ENCODE data around the gene PMS1.

Gene PMS1

GRCh38 chr2:189849550-189849949 is 65.3 kb downstream of the PMS1 start:
- H2AFZ ChIP-seq = no peak overlapping the region
- no peaks in the 10 kb centered on the region for H3K9me3 ChIP-seq (ENCODE audit: control insufficient read depth, low read length)
- no peaks in the 10 kb centered on the region for H3K36me3 ChIP-seq (ENCODE audit: control insufficient read depth, insufficient read depth, low read length)
- H3K4me3 ChIP-seq (ENCODE audit: low read depth, low read length) = no peak overlapping the region
- no peak overlapping the region for H3K27ac ChIP-seq
- H3K4me2 ChIP-seq (ENCODE audit: low read length) = no peak overlapping the region
- H3K9ac ChIP-seq = no peak overlapping the region
- no peaks in the 10 kb centered on the region for H3K27me3 ChIP-seq (ENCODE audit: control insufficient read depth, insufficient read depth, low read length)
- H3K79me2 ChIP-seq = no peaks in the 10 kb centered on the region
- no peak for TF ChIP-seq CTCF (IDR thresholded peaks at IDR 0.05)
- peaks cover 3% of the 10 kb centered on the region for H3K4me1 ChIP-seq

GRCh38 chr2:189851174-189851826 is 67.0 kb downstream of the PMS1 start:
- Histone ChIP-seq H3K27me3 (ENCODE audit: control insufficient read depth, insufficient read depth, low read length) (no peaks in the 10 kb centered on the region), H3K9ac (no peak overlapping the region), H3K27ac (no peak overlapping the region), H3K4me2 (ENCODE audit: low read length) (no peak overlapping the region), H3K36me3 (ENCODE audit: control insufficient read depth, insufficient read depth, low read length) (no peaks in the 10 kb centered on the region), H3K4me1 (peaks cover 3% of the 10 kb centered on the region), H3K79me2 (no peaks in the 10 kb centered on the region), H3K4me3 (ENCODE audit: low read depth, low read length) (no peak overlapping the region), H3K9me3 (ENCODE audit: control insufficient read depth, low read length) (no peaks in the 10 kb centered on the region), H2AFZ (no peak overlapping the region)
- no peak for TF ChIP-seq CTCF (IDR thresholded peaks at IDR 0.05)

- no peak for TF ChIP-seq CTCF (IDR thresholded peaks at IDR 0.05)
Measured at GRCh38 chr2:189854187-189854586, 69.9 kb downstream of the PMS1 start.

GRCh38 chr2:189854940-189855339 is 70.7 kb downstream of the PMS1 start:
- Histone ChIP-seq H3K79me2 (no peaks in the 10 kb centered on the region), H3K27me3 (ENCODE audit: control insufficient read depth, insufficient read depth, low read length) (no peaks in the 10 kb centered on the region), H3K36me3 (ENCODE audit: control insufficient read depth, insufficient read depth, low read length) (no peaks in the 10 kb centered on the region), H3K4me3 (ENCODE audit: low read depth, low read length) (no peak overlapping the region), H3K27ac (no peak overlapping the region), H2AFZ (no peak overlapping the region), H3K9me3 (ENCODE audit: control insufficient read depth, low read length) (no peaks in the 10 kb centered on the region), H3K4me2 (ENCODE audit: low read length) (no peak overlapping the region), H3K9ac (no peak overlapping the region), H3K4me1 (no peaks in the 10 kb centered on the region)
- no peak for TF ChIP-seq CTCF (IDR thresholded peaks at IDR 0.05)

More at GRCh38 chr2:189854187-189854586, 69.9 kb downstream of the PMS1 start:
- Histone ChIP-seq H3K79me2 (no peaks in the 10 kb centered on the region), H3K9me3 (ENCODE audit: control insufficient read depth, low read length) (no peaks in the 10 kb centered on the region), H3K27ac (no peak overlapping the region), H3K9ac (no peak overlapping the region), H3K4me1 (no peaks in the 10 kb centered on the region), H3K4me2 (ENCODE audit: low read length) (no peak overlapping the region), H3K36me3 (ENCODE audit: control insufficient read depth, insufficient read depth, low read length) (no peaks in the 10 kb centered on the region), H3K4me3 (ENCODE audit: low read depth, low read length) (no peak overlapping the region), H3K27me3 (ENCODE audit: control insufficient read depth, insufficient read depth, low read length) (no peaks in the 10 kb centered on the region), H2AFZ (no peak overlapping the region)

- Histone ChIP-seq H3K36me3 (ENCODE audit: control insufficient read depth, insufficient read depth, low read length) (no peaks in the 10 kb centered on the region), H3K4me3 (ENCODE audit: low read depth, low read length) (no peak overlapping the region), H3K9ac (no peak overlapping the region), H2AFZ (no peak overlapping the region), H3K27ac (no peak overlapping the region), H3K27me3 (ENCODE audit: control insufficient read depth, insufficient read depth, low read length) (no peaks in the 10 kb centered on the region), H3K4me1 (no peaks in the 10 kb centered on the region), H3K9me3 (ENCODE audit: control insufficient read depth, low read length) (no peaks in the 10 kb centered on the region), H3K4me2 (ENCODE audit: low read length) (no peak overlapping the region), H3K79me2 (no peaks in the 10 kb centered on the region)
- TF ChIP-seq CTCF (IDR thresholded peaks at IDR 0.05) = no peak
Measured at GRCh38 chr2:189858291-189858690, 74.0 kb downstream of the PMS1 start.

Data from parathyroid adenoma (tissue), 2 donors.